CD4-positive, alpha-beta T cell treated with Interleukin-17A for 4 hours (primary cell): Measurements from ENCODE around the gene ZNF248.
"Not testable (repeated sequence)": the region's sequence is repeated elsewhere in the genome, so short reads cannot be mapped to it uniquely, and the experiment has no call there.

Experiments
- DNase-seq: peaks from one replicate; pipeline ENCODE4 v3.0.0-alpha.2; 2020; ENCODE audit warnings: mixed read lengths

Gene ZNF248

DNA sequence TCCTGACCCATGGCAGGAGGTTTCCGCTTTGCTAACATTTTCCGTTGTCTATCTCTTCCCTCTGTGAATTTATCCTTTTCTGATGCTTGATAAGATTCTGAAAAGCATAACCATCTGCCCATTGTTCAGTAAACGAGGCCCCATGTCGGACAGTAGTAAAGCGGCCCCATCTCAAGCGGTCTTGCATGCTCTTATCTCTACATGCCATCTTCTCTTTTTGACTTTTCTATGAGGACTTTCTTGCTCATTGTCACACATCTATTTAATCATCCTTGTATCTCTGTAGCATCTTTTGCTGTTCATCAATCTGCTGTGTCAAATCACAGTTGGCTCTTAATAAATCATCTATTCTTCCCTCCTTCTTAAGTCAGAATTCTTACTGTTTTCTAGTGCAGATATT lies 37.6 kb downstream of the ZNF248 start:
- DNase-seq, result no peak

DNA sequence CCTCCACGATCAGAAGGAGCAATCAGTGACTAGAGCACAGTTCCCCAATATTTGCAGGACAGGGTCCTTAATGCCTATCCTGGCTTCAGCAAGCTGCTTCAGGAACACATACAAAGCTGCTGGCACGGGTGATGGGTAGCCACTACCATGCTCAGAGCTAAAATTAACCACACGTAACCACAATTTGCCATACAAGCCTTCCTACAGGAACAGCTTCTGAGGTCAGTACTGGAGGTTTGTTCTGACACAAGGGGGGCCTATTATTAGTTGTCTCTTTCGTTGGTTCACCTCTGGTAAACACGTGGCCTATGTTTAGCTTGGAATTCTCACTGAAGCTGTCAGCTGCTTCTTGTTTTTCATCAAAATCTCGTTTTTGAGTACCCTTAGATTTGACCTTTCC lies 41.1 kb downstream of the ZNF248 start:
- no peak for DNase-seq

DNA sequence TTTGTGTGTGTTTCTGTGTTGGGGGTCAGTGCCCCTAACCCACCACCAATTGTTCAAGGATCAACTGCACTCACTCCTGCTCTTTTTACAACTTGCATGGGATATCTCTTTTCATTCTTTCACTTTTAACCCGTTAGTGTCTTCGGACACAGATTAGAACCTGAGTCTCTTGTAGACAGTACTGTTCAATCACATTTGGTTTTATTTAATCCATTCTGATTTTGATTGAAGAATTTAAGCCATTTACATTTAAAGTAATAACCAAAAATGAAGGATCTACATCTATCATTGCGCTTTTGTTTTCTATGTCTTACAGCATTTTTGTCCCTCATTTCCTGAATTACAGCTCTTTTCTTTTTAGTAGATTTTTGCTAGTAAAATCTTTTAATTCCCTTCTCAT lies 43.6 kb downstream of the ZNF248 start:
- DNase-seq, result no peak

DNA sequence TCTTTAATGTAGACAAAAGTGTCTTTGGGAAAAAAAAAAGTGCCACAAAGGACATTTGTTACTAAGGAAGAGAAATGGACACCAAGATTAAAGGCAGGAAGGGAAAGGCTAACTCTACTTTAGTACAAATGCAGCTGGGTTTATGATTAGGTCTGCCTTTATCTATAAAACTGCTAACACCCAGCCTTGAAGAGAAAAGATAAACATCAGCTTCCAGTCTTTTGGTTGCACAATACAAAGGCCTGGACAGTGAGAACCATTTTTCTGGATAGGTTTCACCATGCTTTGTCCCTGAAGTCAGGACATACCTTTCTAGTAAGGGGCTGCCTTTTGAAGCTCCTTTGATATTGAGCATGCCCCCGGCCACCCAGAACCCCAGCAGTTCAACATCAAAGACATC lies 45.1 kb downstream of the ZNF248 start:
- no peak for DNase-seq

DNA sequence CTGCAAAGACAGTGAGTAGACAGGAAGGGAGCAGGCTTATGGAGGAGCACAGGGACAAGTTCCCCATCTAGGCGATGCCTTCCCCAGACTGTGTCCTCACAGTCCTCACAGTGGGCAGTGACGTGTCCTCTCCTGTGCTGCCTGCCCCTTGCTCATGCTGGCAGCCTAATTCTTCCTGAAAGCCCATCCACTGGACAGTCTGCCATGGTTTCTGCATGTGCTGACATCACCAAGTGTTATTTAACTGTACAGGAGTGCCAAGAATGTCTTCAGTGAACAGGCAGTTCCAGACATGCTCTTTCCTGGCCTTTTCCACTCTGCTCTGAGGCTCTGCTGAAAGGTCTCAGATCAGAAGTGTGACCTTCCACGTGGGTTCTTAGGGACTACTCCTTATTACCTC lies 54.1 kb downstream of the ZNF248 start:
- DNase-seq, result no peak

DNA sequence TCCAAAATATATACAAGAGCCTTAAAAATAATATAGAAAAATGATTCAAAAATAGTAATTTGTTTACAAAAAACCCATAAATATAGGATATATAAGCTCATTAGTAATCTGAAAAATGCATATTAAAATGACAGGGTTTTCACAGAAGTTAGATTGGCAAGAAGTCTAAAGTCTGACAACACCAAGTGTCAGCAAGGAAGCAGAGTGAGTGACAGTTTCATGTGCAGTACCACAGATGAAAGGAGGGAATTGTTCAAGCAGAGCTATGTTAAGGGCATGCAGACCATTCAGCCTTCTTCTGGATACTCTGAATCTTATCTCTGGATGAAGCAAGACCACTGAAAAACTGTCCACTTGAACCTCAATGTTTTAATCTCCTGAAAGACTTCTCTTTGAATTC lies 55.9 kb downstream of the ZNF248 start:
- no peak for DNase-seq

DNA sequence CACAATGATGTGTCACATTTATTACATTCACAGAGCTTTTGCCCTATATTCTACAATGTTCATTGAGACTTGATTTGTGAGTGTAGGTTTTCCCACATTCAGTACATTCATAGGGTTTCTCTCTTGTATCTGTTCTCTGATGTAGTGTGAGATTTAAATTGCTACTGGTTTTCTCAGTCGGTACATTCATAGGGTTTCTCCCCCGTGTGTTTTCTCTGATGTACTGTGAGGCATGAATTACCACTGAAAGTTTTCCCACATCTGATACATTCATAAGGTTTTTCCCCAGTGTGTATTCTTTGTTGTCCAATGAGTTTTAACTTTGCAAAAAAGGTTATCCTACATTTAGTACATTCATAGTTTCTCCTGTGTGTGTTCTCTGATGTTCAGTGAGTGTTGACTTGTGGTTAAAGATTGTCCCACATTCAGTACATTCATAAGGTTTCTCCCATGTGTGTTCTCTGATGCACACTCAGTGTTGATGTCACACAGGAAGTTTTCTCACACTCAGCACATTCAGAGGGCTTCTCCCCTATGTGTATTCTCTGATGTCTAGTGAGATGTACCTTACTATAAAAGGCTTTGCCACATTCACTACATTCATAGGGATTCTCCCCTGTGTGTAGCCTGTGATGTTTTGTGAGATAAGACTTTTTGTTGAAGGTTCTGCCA lies 63.0 kb downstream of the ZNF248 start:
- no peak for DNase-seq

DNA sequence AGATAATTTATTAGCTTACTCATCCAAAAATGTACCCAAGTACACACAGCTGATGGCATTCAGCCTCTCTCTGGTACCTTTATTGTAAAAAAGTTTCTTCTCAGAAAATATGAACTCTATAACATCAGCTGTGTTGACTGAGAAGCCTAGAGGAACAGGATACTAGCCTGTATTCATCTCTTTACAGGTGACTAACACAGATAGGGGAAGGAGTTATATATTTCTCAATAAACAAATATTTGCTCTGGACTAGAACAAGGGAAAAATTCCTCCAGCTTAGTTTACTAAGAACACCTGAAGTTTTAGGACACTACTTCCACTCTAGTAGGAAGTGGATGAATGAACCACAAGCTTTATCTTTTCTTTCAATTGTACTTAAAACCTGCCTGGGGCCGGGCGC lies 67.8 kb downstream of the ZNF248 start:
- DNase-seq, result no peak

DNA sequence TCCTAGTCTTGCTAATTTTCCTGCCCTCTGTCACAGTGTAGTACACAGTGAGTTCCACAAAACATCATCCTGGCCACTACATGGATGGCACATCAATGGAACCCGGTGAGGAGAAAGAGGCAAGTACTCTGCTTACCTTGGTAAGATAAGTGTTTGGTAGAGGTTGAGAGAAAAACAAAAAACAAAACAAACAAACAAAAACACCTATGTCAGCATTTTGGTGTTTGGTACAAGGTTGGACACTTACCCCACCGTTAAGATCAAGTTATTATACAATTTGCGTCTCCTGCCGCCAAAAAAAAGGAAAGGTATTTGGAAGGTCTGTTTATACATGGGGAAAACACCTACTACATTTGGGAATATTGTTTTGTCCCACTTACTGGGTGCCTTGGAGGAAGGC lies 72.7 kb downstream of the ZNF248 start:
- no peak for DNase-seq

DNA sequence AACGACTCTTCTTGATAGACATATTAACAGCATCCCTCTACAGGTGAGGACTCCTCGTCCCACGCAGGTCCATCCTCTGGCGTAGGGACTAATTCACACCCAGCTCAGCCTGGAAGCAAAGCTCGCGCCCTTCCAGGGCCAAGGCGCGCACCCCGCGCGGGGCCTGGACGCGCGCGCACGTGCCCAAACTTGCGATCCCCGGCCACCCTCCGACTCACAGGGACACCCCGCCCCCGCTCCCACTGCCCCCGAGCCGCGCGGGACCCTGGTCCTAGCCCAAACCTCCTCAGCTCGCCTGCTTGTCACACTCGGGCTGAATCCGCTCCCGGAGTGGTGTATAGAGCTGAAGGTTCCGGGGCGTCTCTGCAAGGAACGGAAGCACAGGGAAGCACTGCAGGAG lies 76.9 kb downstream of the ZNF248 start:
- no peak for DNase-seq

DNA sequence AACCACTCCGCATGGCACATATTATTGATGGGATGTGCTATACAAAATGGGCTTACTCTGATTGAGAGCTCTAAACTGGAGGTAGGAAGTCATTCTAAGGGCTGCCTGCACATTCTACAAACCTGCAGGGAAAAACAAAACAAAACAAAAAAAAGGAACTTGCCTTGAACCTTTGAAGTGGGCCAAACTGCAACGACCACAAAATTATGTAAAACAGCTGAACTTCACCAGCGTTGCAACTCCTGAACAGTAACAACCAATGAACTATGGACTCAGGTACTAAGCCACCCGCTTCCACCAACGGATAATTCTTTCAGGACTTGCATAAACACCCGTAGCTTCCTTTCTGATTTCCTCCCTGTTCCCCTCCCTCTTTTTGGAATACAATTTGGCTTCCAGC lies 80.4 kb downstream of the ZNF248 start:
- DNase-seq, result no peak

DNA sequence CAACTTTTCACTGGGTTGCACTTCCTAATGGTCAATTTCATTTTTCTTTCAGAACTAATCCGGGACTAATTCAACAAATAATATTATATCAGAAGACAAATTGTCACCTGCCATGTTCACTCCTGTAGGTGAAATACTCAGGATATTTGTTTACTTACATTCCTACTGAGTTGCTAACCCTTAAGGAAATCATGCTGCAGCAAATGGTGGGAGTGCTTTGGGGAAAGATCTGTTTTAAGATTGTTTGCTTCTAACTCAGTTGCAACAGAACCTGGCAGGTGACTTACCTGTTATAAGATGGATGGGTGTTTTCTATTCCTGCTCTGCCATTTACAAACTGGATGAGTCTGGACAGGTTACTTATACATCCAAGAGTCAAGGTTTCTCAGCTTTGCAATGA lies 81.8 kb downstream of the ZNF248 start:
- DNase-seq, result no peak

DNA sequence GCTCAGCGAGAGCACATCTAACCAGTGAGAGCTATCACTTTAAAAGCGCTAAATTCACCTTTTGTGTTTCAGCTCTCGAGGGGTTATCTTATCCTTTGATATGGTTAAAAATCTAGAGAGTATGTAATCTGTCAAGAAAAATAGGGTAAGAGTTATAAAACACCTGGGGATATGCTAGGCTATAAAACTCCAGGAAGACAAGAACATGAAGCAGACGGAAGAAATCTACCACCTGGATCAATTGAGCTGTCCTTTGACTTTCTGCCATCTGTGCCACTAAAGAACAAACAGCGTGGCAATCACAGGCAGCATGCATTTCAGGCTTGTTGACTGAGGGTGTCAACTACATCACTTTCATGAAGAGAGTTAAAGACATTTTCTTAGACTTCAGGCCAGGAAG lies 83.1 kb downstream of the ZNF248 start:
- no peak for DNase-seq

DNA sequence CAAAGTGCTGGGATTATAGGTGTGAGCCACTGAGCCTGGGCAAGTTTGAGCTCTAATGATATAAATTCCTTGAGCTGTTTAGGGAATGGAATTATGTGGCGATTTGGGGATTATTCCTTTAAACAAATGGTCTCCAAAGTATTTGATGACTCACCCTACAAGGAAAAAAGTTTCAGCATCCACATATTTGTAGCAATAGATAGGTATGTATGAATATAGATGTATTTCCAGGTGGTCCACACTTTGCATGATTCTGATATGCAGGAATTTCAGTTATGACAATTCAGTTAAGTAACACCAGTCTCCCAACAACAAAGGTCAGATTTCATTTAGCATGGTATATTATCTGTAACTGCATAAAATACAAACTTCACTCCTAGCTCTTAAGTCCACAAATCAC lies 92.2 kb downstream of the ZNF248 start:
- no peak for DNase-seq

DNA sequence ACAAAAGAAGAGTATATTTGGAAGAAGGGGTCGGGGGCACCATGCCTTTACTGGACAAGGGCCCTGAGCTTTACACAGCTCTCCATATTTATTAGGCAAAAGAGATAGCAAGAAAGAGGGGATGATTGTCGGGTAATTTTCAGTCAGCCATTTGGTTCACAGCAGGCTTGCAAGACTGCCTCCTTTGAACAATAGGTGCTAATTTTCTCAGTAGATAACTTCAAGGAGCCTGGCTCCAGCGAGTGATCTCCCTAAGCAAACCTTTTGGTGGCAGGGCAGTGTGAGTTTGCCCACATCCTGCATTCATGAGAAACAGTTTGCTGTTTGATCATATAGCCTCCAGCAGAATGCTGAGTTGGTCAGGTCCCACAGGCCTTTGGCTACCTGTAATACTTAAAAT lies 94.3 kb downstream of the ZNF248 start:
- DNase-seq, result no peak

DNA sequence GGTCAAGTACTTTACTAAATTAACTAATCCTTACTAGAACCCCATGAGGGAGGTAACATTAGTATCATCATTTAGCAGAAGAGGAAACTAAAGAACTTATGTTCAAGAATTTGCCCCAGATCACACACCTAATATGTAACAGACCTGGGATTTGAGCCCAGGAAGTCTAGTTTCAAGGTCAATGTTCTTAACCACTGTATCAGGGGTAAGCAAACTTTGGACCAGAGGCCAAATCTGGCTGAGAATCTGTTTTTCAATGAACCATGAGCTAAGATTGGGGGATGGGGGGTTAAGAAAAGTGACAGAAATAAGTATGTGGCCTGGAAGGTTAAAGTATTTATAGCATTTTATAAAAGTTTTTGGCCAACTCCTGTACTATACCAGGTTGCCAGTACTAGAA lies 95.1 kb downstream of the ZNF248 start:
- no peak for DNase-seq

DNA sequence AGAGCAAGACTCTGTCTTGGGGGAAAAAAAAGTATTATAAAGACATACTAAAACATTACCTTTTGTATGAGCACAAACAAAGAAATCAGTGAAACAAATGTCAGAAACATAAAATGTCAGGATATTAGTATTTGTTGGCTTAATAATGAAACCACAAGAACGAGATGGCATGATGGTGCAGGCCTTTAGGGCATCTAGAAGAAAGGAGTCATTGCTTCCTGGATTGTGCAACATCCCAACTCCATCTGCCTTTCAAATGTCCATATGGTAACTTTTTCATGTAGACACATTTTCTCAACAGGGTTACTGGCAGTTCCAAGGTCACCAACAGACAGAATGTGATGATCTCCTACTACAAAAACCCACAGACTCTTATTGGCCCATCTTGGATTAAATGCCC lies 96.6 kb downstream of the ZNF248 start:
- no peak for DNase-seq

DNA sequence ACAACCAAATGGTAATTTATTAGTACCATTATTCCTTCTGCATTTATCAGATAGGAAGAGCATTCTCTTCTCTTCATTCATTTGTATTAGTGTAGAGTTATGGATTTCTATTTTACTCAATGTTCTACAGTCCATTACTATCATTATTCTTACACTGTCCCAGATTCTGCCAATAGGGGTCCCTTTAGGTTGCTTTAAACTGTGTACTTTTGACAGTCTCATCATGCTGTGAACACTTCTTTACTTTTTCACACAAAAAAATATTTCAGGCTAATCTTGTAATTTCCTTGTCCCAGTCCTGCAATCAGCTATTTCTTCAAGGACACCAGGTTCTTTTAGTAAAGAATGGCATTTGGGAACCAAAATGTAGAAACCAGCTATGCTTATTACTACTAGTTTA lies 99.3 kb downstream of the ZNF248 start:
- no peak for DNase-seq

DNA sequence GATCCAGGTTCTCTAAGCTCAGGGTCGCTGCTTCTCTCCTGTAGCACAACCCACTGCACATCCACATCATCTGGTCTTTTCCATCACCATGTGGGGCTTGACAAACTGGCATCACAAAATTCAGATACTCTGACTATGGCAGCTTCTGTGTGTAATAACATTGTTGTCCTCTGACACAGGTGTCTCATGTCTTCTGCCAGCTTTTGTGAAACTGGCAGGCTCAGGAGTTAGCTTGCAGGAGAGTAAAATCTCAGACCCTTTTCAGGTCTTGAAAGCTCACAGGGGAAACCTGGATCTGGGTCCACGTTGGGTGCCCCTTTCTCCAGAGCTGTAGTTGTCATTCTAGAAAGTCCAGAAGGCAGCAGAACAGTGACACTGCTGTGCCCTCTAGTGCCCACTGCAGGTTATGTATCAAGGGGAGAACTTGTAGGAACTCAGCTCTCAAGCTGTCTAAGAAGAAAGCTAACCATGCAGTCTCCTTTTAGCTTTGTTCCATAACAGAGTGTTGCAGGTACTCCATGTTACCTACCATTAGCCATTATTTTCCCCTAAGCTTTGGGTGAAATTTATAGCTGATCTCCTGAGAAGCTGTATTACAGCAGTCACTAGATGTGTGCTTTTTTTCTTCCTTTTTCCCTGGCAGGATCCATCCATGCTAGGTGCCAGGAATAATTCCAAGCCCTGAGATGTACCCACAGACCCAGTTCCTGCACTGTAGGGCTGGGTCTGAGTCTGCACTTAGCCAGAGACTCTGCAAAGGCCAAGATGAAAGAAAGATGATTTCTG lies 102.7 kb downstream of the ZNF248 start:
- no peak for DNase-seq

DNA sequence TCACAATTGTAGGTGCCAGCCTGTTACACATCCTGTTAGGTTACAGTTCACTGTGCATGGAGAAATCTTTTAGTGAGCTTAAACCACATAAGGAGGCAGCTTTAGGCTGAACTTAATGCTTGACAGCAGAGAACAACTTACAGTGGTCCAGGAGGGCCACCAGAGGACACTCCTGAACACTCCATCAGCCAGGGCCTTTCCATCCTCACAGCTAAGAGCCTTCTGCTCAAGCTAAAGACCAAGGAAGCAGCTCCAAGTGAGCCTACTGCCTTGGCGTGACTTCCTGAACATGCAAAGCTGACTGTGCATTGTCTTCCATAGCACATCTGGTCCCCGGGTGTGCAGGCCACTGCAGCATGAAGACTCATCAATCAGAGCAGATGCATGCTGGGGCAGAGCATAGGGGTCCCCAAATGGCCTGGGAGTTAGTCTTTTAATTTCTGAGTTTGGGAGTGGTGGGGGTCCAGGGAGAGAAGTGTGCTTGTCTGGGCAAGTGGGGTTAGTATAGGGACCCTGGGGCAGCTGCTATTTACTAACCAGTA lies 105.0 kb downstream of the ZNF248 start:
- DNase-seq, result no peak

DNA sequence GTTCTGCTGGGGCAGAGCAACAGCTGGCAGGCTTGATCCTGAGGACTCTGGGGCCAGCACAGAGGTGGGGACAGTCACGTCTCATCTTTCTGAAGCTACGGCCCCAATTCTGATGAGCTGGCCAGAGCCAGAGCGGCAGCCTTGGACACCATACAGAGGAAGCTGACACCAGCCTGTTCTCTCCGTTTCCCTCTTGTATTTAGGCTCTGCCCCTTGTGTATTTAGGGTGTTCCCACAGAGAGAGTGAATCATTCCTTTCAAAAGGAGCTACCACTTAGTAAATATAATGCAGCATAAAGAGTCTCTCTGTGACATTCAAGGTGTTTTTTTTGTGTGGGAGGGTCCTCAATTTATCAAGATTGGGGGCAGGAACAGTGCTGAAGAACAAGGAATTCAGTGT lies 109.2 kb downstream of the ZNF248 start:
- no peak for DNase-seq

DNA sequence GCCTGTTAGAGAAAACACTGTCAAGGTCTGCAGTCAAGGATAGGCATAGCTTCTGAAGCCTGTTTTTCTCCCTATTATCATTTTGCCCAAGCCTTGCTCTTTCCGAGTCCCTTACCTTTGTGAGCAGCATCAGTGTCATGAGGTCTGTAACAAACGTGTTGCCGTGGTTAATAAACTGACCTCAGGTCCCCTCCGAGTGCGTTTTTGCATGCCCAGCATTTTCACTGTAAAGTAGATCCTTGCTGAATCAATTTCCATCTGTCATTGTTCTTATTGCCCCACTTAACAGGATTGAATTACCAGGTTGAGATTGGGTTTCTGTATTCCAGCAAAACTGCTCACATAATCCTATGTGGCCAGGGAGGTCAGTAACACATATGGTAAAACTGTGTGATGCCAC lies 110.3 kb downstream of the ZNF248 start:
- DNase-seq, result no peak

DNA sequence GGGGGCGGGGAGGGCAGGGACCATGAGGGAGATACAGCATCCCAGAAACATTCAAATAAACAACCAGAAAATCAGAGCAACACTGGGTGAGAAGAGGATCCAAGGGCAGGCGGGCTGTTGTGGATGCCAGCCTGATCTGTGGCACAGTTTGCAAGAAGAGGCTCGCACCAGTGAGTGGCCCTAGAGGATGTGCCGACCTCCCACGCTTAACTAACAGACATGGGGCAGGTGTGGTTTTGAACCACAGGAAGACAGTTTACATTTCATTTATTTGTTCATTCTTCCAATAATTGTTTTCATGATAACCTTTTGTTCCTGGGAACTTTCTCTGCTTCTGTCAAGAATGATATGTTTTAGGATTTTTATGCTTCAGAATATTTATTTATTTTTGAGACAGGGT lies 115.6 kb downstream of the ZNF248 start:
- DNase-seq, result no peak

DNA sequence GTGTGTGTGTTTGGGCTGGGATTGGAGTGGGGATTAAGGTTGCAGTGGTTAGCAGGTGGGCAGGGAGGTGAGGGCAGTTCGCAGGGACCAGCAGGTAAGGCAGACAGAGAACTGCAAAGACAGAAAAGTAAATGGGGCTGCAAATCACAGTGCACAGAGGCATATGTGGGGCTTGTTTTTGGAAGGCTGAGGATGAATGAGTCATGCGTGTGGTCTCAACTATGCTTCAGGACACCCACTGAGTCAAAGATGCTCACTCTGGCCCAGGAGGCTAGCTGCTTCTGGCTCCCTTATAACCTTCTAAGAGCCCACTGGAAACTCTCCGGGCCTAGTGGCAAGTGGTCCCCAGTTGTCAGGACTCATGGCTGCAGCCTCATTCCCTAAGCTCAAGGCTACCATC lies 118.2 kb downstream of the ZNF248 start:
- no peak for DNase-seq

DNA sequence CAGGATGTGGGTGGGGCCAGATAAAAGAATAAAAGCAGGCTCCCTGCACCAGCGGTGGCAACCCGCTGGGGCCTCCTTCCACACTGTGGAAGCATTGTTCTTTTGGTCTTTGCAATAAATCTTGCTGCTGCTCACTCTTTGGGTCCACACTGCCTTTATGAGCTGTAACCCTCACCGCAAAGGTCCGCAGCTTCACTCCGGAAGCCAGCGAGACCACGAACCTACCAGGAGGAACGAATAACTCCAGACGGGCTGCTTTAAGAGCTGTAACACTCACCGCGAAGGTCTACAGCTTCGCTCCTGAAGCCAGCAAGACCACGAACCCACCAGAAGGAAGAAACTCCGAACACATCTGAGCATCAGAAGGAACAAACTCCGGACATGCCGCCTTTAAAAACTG lies 119.2 kb downstream of the ZNF248 start:
- DNase-seq, result not testable (repeated sequence)
